ENCODE data around the gene RPS21. TPM values are rescaled to one million over a fixed set of nuclear protein-coding genes. Genes with fewer than 3 reads are reported as not detected.
"Not testable (repeated sequence)": the region's sequence is repeated elsewhere in the genome, so short reads cannot be mapped to it uniquely, and the experiment has no call there.

RPS21 gene
- total RNA-seq, 2 experiments from 2014 or later, result 2,995 to 3,072 TPM

- no peaks in the 10 kb centered on the region for H3K27me3 Mint-ChIP-seq (ENCODE audit: low read depth)
- H3K4me3 Mint-ChIP-seq, result no peak overlapping the region
- H3K4me1 Mint-ChIP-seq (ENCODE audit: low read depth), result no peaks in the 10 kb centered on the region
- no peak overlapping the region for H3K27ac Mint-ChIP-seq
- no peaks in the 10 kb centered on the region for H3K9me3 Mint-ChIP-seq
- intact Hi-C loops (cut with micrococcal nuclease), result no loop called here
- DNase-seq, result no peak
- H3K36me3 Mint-ChIP-seq (ENCODE audit: low read depth), result no peaks in the 10 kb centered on the region
- CTCF ChIA-PET, result no interaction called here
These were observed 31.2 kb downstream of the RPS21 start for GRCh38 chr20:62417981-62418708.

GRCh38 chr20:62418709-62419487 lies 32.0 kb downstream of the RPS21 start:
- Mint-ChIP-seq H3K4me1 (ENCODE audit: low read depth) (no peaks in the 10 kb centered on the region), H3K27ac (no peak overlapping the region)
- DNase-seq, result no peak

GRCh38 chr20:62419759-62420158 lies 32.9 kb downstream of the RPS21 start:
- intact Hi-C loops (cut with micrococcal nuclease), result no loop called here
- Mint-ChIP-seq H3K4me1 (ENCODE audit: low read depth) (no peaks in the 10 kb centered on the region), H3K36me3 (ENCODE audit: low read depth) (no peaks in the 10 kb centered on the region), H3K27me3 (ENCODE audit: low read depth) (no peaks in the 10 kb centered on the region), H3K27ac (no peak overlapping the region), H3K4me3 (no peak overlapping the region), H3K9me3 (no peaks in the 10 kb centered on the region)
- CTCF ChIA-PET, result no interaction called here
- DNase-seq, result no peak

More at GRCh38 chr20:62418709-62419487, 32.0 kb downstream of the RPS21 start:
- H3K9me3 Mint-ChIP-seq, result no peaks in the 10 kb centered on the region
- H3K27me3 Mint-ChIP-seq (ENCODE audit: low read depth), result no peaks in the 10 kb centered on the region
- no peak overlapping the region for H3K4me3 Mint-ChIP-seq
- CTCF ChIA-PET, result no interaction called here
- intact Hi-C loops (cut with micrococcal nuclease), result no loop called here
- no peaks in the 10 kb centered on the region for H3K36me3 Mint-ChIP-seq (ENCODE audit: low read depth)

- H3K27me3 Mint-ChIP-seq (ENCODE audit: low read depth), result no peaks in the 10 kb centered on the region
- no peaks in the 10 kb centered on the region for H3K9me3 Mint-ChIP-seq
- no peak overlapping the region for H3K4me3 Mint-ChIP-seq
- intact Hi-C loops (cut with micrococcal nuclease), result no loop called here
- no peak overlapping the region for H3K27ac Mint-ChIP-seq
- CTCF ChIA-PET, result no interaction called here
- DNase-seq, result no peak
- no peaks in the 10 kb centered on the region for H3K4me1 Mint-ChIP-seq (ENCODE audit: low read depth)
- H3K36me3 Mint-ChIP-seq (ENCODE audit: low read depth), result no peaks in the 10 kb centered on the region
These were observed 34.2 kb downstream of the RPS21 start for GRCh38 chr20:62420846-62421715.

GRCh38 chr20:62421716-62421990 lies 34.8 kb downstream of the RPS21 start:
- no peaks in the 10 kb centered on the region for H3K9me3 Mint-ChIP-seq

GRCh38 chr20:62422636-62423325 lies 35.9 kb downstream of the RPS21 start:
- H3K27me3 Mint-ChIP-seq (ENCODE audit: low read depth), result no peaks in the 10 kb centered on the region
- H3K27ac Mint-ChIP-seq, result no peak overlapping the region
- H3K9me3 Mint-ChIP-seq, result no peaks in the 10 kb centered on the region
- CTCF ChIA-PET, result no interaction called here
- intact Hi-C loops (cut with micrococcal nuclease), result no loop called here
- no peak for DNase-seq
- H3K4me1 Mint-ChIP-seq (ENCODE audit: low read depth), result no peaks in the 10 kb centered on the region
- H3K36me3 Mint-ChIP-seq (ENCODE audit: low read depth), result no peaks in the 10 kb centered on the region
- H3K4me3 Mint-ChIP-seq, result no peak overlapping the region

More at GRCh38 chr20:62421716-62421990, 34.8 kb downstream of the RPS21 start:
- no peaks in the 10 kb centered on the region for H3K27me3 Mint-ChIP-seq (ENCODE audit: low read depth)
- H3K27ac Mint-ChIP-seq, result no peak overlapping the region
- intact Hi-C loops (cut with micrococcal nuclease), result no loop called here
- DNase-seq, result no peak
- CTCF ChIA-PET, result no interaction called here
- no peaks in the 10 kb centered on the region for H3K4me1 Mint-ChIP-seq (ENCODE audit: low read depth)
- H3K36me3 Mint-ChIP-seq (ENCODE audit: low read depth), result no peaks in the 10 kb centered on the region
- H3K4me3 Mint-ChIP-seq, result no peak overlapping the region

GRCh38 chr20:62423326-62423706 lies 36.4 kb downstream of the RPS21 start:
- intact Hi-C loops (cut with micrococcal nuclease), result no loop called here
- DNase-seq, result no peak
- Mint-ChIP-seq H3K27me3 (ENCODE audit: low read depth) (no peaks in the 10 kb centered on the region), H3K27ac (no peak overlapping the region), H3K4me3 (no peak overlapping the region), H3K4me1 (ENCODE audit: low read depth) (no peaks in the 10 kb centered on the region), H3K9me3 (no peaks in the 10 kb centered on the region), H3K36me3 (ENCODE audit: low read depth) (no peaks in the 10 kb centered on the region)
- CTCF ChIA-PET, result no interaction called here

- H3K9me3 Mint-ChIP-seq, result no peaks in the 10 kb centered on the region
- no peak overlapping the region for H3K27ac Mint-ChIP-seq
- intact Hi-C loops (cut with micrococcal nuclease), result no loop called here
- no peak overlapping the region for H3K4me3 Mint-ChIP-seq
- no peaks in the 10 kb centered on the region for H3K36me3 Mint-ChIP-seq (ENCODE audit: low read depth)
- peaks cover 3% of the 10 kb centered on the region for H3K27me3 Mint-ChIP-seq (ENCODE audit: low read depth)
- no peaks in the 10 kb centered on the region for H3K4me1 Mint-ChIP-seq (ENCODE audit: low read depth)
- DNase-seq, result no peak
- CTCF ChIA-PET, result no interaction called here
These were observed 37.6 kb downstream of the RPS21 start for GRCh38 chr20:62424249-62425107.

- no peak overlapping the region for H3K27ac Mint-ChIP-seq
- H3K4me1 Mint-ChIP-seq (ENCODE audit: low read depth), result no peaks in the 10 kb centered on the region
- H3K36me3 Mint-ChIP-seq (ENCODE audit: low read depth), result no peaks in the 10 kb centered on the region
- H3K4me3 Mint-ChIP-seq, result no peak overlapping the region
- peaks cover 3% of the 10 kb centered on the region for H3K27me3 Mint-ChIP-seq (ENCODE audit: low read depth)
- no peaks in the 10 kb centered on the region for H3K9me3 Mint-ChIP-seq
- CTCF ChIA-PET, result no interaction called here
- intact Hi-C loops (cut with micrococcal nuclease), result no loop called here
- DNase-seq, result no peak
These were observed 38.6 kb downstream of the RPS21 start for GRCh38 chr20:62425281-62426058.

- CTCF ChIA-PET; H3K9me3 Mint-ChIP-seq; H3K27me3 Mint-ChIP-seq (ENCODE audit: low read depth); H3K4me3 Mint-ChIP-seq; H3K27ac Mint-ChIP-seq; DNase-seq; H3K4me1 Mint-ChIP-seq (ENCODE audit: low read depth); intact Hi-C loops (cut with micrococcal nuclease); H3K36me3 Mint-ChIP-seq (ENCODE audit: low read depth): not testable (repeated sequence)
These were observed 39.1 kb downstream of the RPS21 start for GRCh38 chr20:62426059-62426348.

GRCh38 chr20:62426699-62427131 lies 39.8 kb downstream of the RPS21 start:
- DNase-seq, result no peak
- no peak overlapping the region for H3K27ac Mint-ChIP-seq
- no peaks in the 10 kb centered on the region for H3K9me3 Mint-ChIP-seq
- peaks cover 5% of the 10 kb centered on the region for H3K27me3 Mint-ChIP-seq (ENCODE audit: low read depth)
- H3K36me3 Mint-ChIP-seq (ENCODE audit: low read depth), result no peaks in the 10 kb centered on the region
- intact Hi-C loops (cut with micrococcal nuclease), result no loop called here
- CTCF ChIA-PET, result no interaction called here
- H3K4me1 Mint-ChIP-seq (ENCODE audit: low read depth), result no peaks in the 10 kb centered on the region
- H3K4me3 Mint-ChIP-seq, result no peak overlapping the region
